PFSK-1 (cell line): ENCODE measurements around the gene LACTBL1.

Experiments used
- REST ChIP-seq, 2 experiments: IDR thresholded peaks; 2 replicates each; pipeline versions ENCODE4 v1.6.1 to v1.8.0; 2011 to 2012; ENCODE audit warnings: low read depth in 2 of 2, low read length in 2 of 2, control low read depth in 1 of 2, inconsistent platforms in 1 of 2, mild to moderate bottlenecking in 1 of 2, moderate library complexity in 1 of 2; ENCODE audit not compliant: insufficient read depth in 1 of 2
- SIN3A ChIP-seq: IDR thresholded peaks from 2 replicates; pipeline ENCODE4 v1.6.1; 2012; ENCODE audit warnings: mild to moderate bottlenecking, low read length, moderate library complexity, borderline replicate concordance; ENCODE audit not compliant: insufficient read depth
- TAF1 ChIP-seq: IDR thresholded peaks from 2 replicates; pipeline ENCODE4 v1.6.1; 2012; ENCODE audit warnings: low read length, control low read depth, borderline replicate concordance; ENCODE audit not compliant: insufficient read depth

- TF ChIP-seq REST (IDR thresholded peaks at IDR 0.05; ENCODE audit: insufficient read depth in 1 of 2, low read depth in 2 of 2, low read length in 2 of 2) (no peak), TAF1 (no peak), SIN3A (no peak)
Measured at GRCh38 chr1:22919341-22920025, 53.2 kb downstream of the LACTBL1 start.
